Choroid plexus epithelial cell (primary cell): ENCODE data around the gene SEPTIN2.

ENCODE experiments used
- DNase-seq: peaks from one replicate; pipeline ENCODE4 v3.0.0-alpha.2; 2010; ENCODE audit warnings: low read depth
- H3K4me3 ChIP-seq: 2 replicates; pipeline ENCODE4 v1.5.1; 2011; ENCODE audit warnings: low read depth, mild to moderate bottlenecking, control low read depth, low read length, moderate library complexity
- CTCF ChIP-seq: conservative IDR thresholded peaks from 2 replicates; pipeline ENCODE4 v1.5.1; 2011; ENCODE audit warnings: low read depth, mild to moderate bottlenecking, control low read depth, inconsistent platforms, low read length, moderate library complexity

The SEPTIN2 gene

DNA sequence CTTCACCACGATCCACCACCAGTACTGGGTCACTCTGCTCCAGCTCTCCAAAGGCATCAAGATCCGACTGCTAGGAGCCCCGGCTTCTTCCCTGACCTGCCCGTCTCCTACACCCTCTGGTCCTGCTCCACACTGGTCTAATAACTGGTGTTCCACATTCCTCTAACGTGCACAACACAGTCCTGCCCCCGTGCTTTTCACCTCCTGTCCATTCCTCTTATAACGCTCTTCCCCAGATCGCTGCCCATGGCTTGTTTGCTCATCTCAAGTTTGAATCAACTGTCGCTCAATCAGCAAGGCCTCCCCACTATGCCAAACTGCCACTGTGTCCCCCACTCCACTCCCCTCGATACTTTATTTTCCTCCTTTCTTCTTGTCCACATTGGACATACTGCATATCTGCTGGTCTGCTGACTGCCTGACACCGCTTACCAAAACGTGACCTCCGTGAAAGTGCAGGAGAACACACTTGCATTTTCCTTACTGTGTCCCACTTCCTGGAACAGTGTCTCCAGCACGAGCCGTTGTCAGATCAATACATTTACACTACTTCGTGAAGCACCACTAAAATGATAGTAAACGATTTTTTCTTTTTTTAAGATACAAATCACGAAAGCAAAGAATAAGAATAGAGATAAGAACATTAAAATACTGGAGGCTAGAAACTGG, 6.8 kb upstream of the SEPTIN2 start:
- no peak for TF ChIP-seq CTCF
- H3K4me3 ChIP-seq = no peak overlapping the region
- DNase-seq = no peak

- no peak overlapping the region for H3K4me3 ChIP-seq
- TF ChIP-seq CTCF = no peak
- peak; percentile 54 for DNase-seq
Observed at GRCh38 chr2:241309684-241310117, 6.0 kb upstream of the SEPTIN2 start.

- DNase-seq = no peak
- TF ChIP-seq CTCF = peak; percentile 21
Observed at GRCh38 chr2:241310917-241311566, 4.7 kb upstream of the SEPTIN2 start.

GRCh38 chr2:241312082-241312481, 3.6 kb upstream of the SEPTIN2 start:
- no peak for TF ChIP-seq CTCF
- peak; percentile 82 for DNase-seq
- no peak overlapping the region for H3K4me3 ChIP-seq

More at GRCh38 chr2:241310917-241311566, 4.7 kb upstream of the SEPTIN2 start:
- no peak overlapping the region for H3K4me3 ChIP-seq

GRCh38 chr2:241313543-241314095, 2.1 kb upstream of the SEPTIN2 start:
- DNase-seq = no peak
- TF ChIP-seq CTCF = no peak

DNA sequence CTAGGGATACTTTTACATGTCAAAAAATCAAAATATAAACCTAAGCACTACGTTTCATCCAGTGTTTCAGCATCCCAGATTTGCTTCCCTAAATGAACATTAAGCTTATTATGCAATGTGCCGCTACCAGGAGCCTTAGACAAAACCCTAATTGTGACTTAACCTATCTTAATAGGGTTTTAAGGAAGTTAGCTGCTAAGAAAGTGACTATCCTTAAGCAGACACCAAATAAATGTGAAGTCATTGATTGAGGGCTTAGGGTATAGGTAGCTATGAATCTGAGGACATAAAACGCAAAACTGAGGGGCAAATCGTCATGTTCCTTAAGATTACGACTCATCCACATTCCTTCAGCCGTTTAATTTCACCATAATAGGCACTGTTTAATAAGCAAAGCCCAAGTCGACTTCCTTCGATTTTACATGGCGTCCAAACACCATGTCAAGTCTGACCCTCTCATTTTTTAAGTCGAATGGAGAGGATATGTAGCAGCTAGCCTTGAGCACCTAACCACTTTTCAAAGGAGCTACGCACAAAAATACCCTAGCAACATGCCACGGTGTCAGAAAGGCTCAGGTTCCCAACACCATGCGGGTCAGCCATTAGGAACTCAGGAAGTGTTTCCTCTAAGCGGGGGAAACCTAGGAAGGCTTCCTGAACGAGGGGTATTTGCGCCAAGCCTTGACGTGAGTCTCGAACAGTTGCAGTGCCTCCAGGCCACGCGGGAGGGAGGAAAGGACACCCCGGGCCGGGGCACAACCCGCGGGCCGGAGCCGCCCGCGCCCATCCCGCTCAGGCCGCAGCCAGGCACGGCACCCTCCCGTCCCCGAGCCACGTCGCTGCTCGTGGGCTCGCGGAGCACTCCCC, 1.3 kb upstream of the SEPTIN2 start:
- DNase-seq = peak; percentile 71
- no peak for TF ChIP-seq CTCF
- peak overlapping the region; percentile 77 for H3K4me3 ChIP-seq

More at GRCh38 chr2:241313543-241314095, 2.1 kb upstream of the SEPTIN2 start:
- no peak overlapping the region for H3K4me3 ChIP-seq
